HG02798 (cell line): ENCODE data around the gene USP25.

Experiments
- ATAC-seq: cut with Tn5 transposase; IDR thresholded peaks from one replicate; pipeline ENCODE4 v1.9.1; 2021; ENCODE audit warnings: mild to moderate bottlenecking; ENCODE audit not compliant: unreplicated experiment, poor library complexity

USP25 gene

GRCh38 chr21:15761507-15762100 is 31.8 kb downstream of the USP25 start:
- no peak for ATAC-seq

DNA sequence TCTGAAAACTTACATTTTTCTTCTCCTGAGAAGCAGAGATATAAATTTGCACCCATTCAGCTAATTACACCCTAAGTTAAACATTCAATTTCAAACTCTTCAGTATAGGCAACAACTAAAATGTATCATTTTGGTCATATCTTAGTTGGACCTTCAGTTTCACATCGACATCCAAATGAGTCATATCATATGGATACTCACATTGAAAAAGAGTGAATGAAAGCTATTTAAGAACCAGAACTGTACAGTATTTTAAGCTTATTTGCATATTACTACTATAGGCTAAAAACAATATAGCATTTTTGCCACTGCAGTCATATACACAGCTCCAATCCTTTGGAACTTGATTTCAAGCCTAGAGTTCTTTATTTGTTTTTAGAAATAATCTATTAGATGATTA is 33.6 kb downstream of the USP25 start:
- ATAC-seq = no peak

GRCh38 chr21:15764878-15765277 is 35.1 kb downstream of the USP25 start:
- no peak for ATAC-seq

DNA sequence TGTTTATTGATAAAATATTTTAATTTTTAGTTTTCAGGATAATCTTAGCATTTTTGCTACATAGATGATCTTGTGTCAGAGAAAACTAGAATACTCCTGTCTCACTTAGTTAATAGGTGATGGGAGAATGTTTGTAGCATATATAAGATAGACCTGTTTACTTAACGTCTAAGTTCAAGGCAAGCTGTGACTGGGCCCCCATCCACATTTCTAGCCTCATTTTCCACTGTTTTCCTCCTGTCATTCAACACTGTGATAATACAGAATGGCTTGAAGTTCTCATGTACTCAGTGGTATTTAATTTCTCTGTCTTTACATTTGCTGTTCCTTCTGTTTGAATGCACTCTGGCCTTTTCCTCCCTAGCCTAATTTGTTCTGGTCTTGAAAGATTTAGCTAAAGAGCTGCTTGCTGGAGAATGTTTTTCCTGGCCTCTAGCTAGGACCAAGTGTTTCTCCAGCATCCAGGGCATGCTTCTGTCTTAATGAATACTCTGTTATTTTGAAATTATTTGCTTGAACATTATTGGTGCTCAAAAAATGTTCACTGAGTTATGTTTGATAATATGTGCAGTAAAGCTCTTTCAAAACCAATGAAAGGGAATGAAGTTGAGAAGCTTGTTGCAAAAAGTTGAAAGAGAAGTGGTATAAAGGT is 37.3 kb downstream of the USP25 start:
- ATAC-seq = no peak

- no peak for ATAC-seq
Measured at GRCh38 chr21:15768045-15768601, 38.3 kb downstream of the USP25 start.

- ATAC-seq = no peak
Measured at GRCh38 chr21:15768853-15769252, 39.1 kb downstream of the USP25 start.

DNA sequence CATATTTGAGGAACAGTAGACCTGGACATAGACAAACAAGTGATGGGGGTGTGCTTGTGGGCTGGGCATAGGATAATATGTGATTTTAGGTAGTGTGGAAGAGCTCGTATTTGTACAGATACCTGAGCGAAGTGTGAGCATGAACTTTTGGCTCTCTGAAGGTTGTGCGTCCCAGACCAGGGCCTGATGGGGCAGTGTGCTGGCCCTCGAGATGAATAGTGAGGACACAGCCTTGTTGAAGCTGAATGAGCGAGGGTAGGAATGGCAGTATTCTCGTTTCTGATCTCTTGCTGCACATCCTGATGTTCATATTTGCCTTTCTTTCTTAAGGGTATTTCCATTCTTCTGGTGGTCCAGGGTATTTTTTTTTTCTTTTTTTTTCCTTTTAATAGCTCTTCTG is 41.5 kb downstream of the USP25 start:
- no peak for ATAC-seq

DNA sequence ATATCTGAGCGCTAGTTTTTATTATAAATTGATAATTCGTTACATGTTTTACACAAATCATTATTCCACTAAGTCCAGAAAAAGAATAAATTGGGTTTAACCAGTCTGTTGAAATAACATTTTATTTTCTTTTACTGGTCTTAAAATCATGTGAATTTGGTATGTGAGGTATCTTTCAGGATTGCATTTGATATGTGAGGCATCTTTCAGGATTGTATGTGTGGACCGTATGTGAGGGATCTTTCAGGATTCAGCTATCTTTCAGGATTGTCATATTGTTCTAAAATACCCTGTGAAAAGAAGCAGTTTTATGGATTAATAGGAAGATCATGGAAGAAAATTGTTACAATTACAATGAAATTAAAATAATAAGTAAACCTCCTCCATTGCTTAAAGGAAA is 42.9 kb downstream of the USP25 start:
- ATAC-seq = no peak

GRCh38 chr21:15774590-15774989 is 44.8 kb downstream of the USP25 start:
- ATAC-seq = no peak

DNA sequence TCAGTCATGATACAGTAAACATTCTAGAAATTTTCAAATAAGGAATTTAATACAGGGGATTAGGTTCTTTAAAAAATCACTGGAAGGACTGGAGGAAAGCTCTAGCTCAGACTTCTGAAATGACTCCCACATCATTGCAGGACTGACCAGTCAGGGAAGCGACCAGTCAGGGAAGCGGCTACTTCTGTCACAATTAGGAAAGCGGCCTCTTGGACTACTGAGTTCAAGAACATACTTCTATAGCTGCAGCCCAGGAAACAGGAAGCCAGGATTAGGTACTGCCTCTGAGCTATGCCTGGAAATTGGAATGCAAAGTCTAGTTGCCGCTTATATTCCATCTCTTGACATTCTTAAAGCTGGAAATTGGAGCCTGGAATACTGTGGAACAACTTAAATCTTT is 45.5 kb downstream of the USP25 start:
- no peak for ATAC-seq

DNA sequence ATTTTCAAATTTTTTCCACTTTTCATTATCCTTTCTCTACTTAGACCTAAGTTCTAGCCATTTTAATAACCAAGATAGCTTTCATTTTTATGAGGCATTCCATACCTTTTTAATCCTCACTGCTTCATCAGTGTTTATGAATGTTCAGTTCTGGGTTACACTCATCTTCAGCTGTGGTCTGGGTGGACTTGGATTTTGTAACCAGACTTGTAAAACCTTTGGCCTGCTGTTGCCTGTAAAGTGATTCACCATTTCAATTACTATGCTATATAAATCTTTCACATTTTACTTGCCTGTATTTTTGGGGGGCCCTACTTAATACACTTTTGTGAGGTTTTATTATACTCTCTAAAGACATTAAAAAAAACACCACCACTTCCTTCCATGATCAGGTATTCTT is 46.2 kb downstream of the USP25 start:
- no peak for ATAC-seq

DNA sequence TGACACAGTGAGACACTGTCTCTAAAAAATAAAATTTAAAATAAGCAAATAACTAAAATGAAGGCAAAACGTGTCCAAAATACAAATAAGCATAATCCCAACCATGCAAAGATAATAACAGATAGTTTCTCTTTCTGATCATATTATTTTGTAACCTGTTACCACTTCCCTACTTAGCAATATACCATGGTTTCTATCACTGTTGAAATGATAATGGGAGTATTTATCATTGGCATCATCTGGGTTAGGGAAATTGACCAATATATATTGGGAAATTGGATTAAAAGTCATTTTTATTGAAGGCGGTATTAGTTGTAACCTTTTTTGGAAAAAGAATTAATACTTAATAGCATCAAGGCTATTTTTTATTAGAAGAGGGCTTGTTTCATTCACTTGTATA is 47.0 kb downstream of the USP25 start:
- ATAC-seq = no peak

DNA sequence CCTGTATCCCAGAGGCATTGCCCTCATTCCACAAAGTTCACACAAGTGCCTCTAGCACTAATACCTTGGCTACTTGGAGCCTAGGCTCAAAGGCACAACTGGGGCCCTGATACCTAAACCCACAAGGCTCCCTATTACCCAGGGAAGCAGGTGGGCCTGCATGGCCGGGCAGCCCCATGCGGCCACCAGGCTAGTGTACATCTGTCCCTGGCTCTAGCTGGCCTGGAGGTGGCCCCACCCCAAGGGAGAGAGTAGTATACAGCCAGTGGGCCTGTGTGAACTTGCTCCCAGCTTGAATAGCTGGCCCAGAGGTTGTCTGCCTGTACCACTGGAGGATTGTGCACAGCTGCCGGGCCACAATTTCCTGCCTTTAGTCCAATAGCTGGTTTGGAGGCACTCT is 52.2 kb downstream of the USP25 start:
- no peak for ATAC-seq

- ATAC-seq = no peak
Measured at GRCh38 chr21:15788847-15789523, 59.2 kb downstream of the USP25 start.

DNA sequence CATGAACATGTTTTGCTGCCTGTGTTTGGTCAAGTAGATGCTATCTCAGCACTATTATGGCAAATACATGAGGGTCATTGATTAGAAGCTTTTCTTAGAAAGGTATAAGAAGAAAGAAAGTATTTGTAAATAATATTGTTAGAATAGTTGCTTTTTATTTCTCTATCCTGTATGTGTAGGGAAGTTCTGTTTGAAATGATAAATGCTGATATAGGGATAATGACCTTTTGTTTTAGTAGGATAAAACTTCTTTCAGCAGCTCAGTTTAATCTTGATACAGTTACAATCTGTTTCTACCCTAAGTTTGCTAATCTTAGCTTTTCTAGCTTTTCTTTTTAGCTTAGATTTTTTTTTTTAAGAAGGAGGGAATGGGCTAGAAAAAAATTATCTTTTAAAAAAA is 63.3 kb downstream of the USP25 start:
- no peak for ATAC-seq

DNA sequence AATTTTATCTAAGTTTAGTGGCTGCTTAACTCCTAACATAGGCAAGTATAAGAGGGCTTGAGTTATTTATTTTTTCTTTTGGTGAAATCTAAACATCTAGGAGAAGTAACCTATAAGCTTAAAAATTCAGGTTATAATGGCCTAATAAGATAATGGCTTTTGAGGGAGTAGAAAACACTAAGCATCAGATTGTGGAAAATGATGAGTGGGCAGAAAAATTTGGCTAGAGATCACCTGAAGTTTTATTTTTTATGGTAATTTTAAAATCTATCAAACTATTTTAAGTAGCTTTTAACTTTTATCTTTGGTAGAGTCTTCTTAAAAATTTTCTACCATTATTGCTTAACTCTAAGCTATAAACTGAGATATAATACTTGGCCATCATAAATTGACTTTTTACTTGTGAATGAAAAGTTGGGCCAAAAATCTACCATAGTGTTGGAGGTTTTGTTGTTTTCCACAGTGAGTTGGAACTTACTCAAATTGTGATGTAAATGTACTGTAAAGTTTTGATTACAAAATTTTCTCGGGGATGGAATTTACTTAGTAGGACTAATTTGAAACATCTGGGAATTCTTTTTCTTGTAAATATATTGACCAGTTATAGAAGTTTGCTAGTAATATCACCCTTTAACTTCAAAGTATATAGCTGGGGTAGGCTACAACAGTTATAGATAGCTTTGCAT is 63.9 kb downstream of the USP25 start:
- ATAC-seq = no peak

GRCh38 chr21:15794277-15794912 is 64.6 kb downstream of the USP25 start:
- ATAC-seq = no peak

DNA sequence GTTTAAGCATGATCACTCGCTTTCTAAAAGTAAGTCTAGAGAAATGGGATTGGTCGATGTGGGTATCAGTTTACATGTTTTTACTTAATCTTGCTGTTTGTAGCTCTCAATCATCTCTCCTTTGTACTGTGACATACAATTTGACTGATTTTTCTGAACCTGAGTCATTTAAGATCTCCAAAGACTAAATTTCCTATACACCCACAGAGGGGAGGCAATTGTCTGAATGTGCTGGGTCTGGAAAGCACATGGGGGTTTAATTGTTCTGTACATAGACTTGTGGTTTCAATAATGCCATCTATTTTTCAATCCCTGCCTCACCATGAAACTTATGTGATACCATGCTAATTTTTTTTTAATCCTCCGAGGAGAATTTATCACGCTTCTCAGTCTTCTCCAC is 65.8 kb downstream of the USP25 start:
- no peak for ATAC-seq

GRCh38 chr21:15797577-15798363 is 68.0 kb downstream of the USP25 start:
- no peak for ATAC-seq

GRCh38 chr21:15801352-15801863 is 71.6 kb downstream of the USP25 start:
- ATAC-seq = no peak
